CD4-positive, alpha-beta T cell treated with Interleukin-6 at 100 ng/mL for 8 hours (primary cell): ENCODE results near the gene RAB3B.
"Not testable (repeated sequence)": the region's sequence is repeated elsewhere in the genome, so short reads cannot be mapped to it uniquely, and the experiment has no call there.

Experiments
- DNase-seq: peaks from one replicate; pipeline ENCODE4 v3.0.0-alpha.2; 2020; ENCODE audit warnings: mixed read lengths, low spot score

Gene RAB3B

DNA sequence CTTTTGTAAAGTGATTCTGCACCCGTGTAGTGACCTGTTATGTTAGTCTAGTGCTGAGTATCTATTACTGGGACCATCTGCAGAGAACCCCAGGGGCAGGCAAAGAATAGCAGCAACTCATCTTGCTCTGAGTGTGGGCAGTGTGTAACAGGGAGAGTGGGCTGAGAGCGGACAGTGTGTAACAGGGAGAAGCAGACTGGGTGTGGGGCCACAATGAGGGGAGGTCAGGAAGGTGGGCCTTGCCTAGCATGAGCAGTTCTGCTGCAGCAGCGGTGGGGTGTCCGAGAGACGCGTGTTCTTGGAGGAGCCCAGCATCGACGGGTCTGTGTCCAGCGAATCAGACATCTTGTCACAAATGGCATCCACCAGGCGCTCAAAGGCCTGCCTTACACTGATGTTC lies 70.8 kb downstream of the RAB3B start:
- DNase-seq, result no peak

DNA sequence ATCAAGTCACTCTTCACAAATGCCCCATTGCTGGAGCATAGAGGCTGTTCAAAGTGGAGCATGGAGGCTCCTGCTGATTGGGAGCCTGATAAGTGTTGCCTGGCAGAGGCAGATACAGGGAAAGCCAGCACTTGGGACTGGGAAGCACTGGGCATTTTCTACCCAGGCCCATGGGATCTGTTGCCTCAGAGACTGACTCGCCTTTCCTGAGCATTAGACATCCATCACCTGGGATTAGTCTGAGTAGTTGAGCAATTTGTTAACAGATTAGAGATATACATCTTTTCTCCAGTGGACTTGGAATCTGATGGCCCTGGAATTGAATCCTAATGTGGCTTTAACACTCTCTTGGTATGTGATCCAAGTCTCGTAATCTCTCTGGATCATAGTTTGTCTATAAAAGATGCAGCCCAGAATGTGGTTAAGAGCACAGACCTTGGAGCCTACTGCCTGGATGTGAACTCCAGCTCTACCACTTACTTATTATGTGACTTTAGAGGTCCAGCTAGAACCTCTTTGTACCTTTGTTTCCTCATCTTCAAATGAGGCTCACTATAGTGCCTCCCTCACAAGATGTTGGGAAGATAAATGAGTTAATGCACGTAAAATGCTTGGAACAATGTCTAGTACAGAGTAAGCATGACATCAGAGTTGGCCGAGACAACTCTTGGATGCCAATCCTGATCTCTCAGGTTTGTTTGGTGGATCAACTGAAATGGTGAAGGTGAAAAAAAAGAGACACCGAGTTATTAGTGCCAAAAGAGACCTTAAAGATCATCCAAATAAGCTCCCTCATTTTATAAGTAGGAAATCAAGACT lies 73.7 kb downstream of the RAB3B start:
- DNase-seq, result no peak

DNA sequence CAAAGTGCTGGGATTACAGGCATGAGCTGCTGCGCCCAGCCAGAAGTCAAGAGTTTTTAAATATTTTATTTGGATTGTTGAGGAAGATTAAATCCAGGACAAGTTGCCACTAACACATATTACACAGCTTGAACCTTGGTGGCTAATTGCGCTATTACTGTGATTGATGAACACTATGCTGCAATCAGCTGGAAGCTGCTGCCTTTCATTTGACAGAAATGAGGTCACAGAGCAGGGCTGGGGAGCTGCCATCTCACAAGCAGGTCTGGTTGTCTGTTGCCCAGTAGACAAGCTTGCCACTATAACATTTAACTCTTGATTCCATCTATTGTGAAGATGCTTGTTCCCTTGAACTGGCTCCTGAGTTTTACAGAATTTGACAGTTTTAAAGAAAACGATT lies 74.5 kb downstream of the RAB3B start:
- no peak for DNase-seq

DNA sequence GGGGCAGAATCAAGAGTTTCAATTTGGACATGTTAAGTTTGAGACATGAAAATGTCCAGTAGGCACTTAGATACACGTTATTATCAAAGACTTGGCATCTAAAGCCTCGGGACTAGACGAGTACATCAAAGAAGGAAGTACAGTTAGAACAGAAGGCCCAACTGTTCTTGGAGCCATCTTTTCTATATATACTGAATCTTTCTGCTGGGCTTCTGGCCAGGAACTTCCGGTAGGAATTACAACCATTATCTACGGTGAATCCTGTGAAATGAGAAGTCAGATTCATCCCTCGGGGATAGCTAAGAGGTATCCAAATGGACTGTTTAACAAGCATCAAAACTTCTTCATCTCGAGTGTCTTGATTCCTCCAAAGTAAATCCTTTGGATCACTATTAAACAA lies 77.6 kb downstream of the RAB3B start:
- no peak for DNase-seq

DNA sequence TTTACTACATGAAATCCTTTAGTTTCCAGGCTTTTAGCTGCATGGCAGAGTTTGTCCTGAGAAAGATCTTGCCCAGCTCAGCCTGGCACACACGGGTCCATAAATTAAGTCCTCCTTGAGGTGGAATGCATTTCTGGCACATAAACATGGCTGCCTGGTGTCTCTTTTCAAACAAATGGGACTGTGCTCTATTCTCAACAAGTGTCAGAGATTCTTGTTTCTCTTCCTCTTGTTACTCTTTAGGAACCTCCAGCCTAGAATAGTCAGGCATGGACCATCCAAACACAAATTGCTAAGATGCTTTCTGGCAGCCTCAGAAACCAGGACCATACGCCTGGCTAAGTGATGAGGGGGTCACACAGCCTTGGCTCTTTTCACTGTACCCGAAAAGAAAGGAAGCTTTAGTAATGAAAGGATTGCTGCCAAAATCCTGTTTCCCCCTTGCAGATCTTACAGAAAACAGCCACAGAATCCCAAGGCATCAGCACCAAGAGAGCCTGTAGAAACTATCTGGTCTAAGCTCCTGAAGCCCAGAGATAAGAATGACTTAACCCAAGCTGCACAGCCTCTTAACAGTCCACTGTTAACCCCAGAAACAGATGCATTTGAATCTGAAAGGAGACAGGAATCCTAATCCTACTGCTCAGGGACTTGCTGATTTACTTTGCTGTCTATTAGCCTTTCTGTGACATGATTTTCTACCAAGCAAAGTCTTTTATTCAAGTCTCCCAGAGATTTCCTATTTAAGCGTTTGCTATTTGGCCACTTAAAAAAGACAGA lies 80.1 kb downstream of the RAB3B start:
- DNase-seq, result no peak

DNA sequence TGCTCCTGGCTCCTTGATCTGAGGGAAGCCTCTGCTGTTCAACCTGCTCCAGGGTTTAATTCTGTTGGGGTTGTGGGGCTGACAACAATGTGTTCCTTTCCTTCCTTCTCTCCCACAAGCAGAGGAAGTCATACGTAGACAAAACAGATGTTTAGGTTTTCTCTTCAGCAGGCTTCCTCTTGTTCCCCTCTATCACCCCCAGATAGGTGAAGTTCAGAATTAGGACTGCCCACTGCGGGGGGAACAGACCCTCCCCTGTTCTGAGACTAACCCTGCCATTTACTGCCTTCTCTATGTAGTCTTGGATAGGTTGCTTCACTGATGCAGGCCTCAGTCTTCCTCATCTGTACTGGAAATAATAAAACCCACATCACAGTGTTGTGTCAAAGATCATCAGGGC lies 82.0 kb downstream of the RAB3B start:
- no peak for DNase-seq

DNA sequence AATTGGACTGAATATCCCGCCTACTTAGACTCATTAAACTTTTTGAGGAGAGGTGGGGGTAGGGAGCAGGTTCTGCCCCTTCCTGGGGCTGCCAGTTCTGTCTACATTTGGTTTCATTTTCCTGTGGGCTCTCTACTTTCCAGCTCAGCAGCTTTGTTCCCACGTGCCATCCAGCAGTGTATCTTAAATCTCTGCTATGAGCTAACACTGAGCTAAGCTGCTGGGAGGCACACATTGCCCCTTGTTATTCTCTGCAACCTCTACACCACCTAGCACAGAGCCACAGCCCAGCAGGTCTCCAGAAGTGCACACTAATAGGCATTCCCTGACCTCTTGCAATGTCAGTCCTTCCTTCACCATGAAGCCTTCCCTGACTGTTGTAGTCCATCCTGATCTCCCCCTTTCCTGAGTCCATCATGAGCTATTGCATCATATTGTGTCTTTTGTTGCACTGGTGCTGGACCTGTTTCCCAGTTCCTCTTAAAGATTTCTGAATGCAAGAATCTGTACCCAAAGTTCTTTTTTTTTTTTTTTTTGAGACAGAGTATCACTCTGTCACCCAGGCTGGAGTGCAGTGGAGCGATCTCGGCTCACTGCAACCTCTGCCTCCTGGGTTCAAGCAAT lies 83.3 kb downstream of the RAB3B start:
- DNase-seq, result no peak

DNA sequence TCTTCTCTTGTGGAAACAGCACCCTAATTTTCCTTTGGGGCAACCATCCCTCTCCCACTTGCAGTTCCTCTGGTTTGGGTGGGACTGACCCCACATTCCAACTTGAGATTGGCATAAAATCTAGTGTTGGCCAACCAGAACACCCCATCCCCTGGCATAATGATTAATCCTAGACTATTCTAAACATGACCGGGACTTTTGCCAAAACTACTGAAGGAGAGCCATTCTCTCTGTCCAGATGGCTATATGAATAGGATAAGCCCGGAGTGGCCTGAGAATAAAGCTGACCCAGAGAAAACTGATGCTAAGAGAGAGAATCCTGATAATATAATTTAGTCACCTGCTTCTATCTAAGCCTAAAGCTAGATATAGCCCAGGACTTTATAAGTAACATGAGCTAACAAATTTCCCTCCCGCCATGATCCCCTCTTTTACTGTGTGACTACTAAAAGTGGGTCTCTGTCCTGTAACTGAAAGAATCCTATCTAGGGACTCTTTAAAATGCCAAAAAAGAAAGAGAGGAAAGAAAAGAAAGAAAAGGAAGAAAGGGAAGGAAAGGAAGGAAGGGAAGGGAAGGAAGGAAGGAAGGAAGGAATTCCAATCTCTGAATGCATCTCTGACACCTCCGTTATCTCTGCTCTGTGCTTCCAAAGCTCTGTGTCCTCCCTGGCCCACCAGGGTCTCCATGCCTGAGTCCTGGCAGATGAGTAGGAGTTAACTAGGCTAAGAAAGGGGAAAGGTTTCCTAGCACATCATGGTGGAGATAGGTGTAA lies 84.0 kb downstream of the RAB3B start:
- no peak for DNase-seq

DNA sequence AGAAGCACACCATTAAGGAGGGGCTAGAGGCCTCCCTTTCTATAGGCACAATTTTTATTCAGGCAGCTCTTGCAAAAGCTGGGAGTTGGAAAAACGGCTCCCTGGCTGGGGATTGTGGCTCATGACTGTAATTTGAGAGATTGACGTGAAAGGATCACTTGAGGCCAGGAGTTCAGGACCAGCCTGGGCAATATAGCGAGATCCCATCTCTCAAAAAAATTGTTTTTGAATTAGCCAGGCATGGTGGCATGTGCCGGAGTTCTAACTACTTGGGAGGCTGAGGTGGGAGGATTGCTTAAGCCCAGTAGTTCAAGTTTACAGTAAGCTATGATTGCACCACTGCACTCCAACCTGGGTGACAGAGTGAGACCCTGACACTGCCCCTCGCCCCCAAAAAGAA lies 88.0 kb downstream of the RAB3B start:
- no peak for DNase-seq

DNA sequence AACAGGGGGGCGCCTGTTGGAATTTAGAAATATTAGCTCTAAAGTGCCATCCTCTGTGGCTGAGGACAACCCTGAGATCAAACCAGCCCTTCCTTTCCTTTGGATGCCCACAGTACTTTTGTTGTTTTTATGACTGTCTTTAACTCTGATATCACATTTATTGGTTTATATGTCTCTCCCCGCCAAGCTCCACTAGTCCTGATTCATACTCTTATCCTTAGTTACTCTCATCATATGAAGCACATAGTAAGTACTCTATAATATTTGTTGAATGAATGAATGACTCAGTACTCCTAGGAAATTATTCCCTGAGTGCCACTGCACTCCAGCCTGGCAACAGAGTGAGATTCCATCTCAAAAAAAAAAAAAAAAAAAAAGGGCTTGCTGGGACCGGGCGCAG lies 89.3 kb downstream of the RAB3B start:
- no peak for DNase-seq

DNA sequence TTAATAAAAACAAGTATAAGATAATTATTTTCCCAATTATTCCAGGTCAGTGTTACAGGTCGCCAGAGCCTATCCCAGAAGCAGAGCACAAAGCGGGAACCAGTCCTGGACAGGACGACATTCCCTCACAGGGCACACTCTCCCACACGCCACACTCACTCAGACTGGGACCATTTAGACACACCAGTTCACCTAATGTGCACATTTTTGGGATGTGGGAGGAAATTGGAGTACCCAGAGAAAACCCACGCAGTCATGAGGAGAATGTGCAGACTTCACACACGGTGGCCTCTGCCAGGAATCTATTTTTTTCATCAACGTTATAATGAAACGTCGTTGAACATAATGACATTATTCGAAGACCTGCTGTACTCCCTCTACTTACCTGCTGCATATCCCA lies 91.5 kb downstream of the RAB3B start:
- no peak for DNase-seq

DNA sequence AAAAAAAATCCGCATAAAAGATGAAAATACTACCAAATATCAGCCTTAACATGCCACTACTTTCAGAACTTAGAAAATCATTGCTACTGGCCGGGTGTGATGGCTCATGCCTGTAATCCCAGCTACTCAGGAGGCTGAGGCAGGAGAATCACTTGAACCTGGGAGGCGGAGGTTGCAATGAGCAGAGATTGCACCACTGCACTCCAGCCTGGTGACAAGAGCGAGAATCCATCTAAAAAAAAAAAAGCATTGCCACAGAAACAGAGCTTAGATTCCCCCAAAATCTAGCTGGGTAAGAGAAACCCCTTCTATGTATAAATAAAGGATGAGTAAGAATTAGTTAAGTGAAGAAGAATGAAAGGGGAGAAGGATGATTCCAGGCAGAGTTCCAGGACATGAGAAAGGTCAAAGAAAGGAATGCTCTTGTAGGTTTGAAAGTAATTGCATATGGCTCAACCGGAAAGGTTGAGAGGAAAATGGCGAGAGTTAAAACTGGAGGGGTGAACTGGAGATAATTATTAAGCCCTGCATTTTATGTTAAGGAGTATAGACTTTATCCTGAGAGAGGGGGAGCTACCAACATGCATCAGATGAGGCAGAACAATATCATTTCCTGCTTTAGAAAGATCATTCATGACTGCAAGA lies 92.3 kb downstream of the RAB3B start:
- no peak for DNase-seq

DNA sequence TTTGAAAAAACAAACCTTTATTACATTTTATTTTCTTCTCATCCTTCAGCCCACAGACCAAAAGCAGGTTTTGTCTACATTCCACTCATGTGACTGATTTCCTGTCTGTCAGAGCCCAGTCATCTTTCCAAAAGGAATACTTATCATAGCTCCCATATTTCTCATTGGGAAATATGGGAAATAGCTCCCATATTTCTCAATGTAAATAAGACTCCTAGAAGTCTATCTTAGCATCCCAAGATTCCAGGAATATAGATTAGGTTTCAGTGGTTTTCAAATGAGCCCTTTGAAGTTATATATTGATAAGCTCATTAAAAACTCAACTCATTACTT lies 92.8 kb downstream of the RAB3B start:
- no peak for DNase-seq

DNA sequence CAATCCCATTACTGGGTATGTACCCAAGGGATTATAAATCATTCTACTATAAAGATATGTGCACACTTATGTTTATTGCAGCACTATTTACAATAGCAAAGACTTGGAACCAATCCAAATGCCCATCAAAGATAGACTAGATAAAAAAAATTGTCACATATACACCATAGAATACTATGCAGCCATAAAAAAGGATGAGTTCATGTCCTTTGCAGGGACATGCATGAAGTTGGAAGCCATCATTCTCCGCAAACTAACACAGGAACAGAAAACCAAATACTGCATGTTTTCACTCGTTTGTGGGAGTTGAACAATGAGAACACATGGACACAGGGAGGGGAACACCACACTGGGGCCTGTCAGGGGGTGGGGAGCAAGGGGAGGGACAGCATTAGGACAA lies 95.8 kb downstream of the RAB3B start:
- DNase-seq, result not testable (repeated sequence)

DNA sequence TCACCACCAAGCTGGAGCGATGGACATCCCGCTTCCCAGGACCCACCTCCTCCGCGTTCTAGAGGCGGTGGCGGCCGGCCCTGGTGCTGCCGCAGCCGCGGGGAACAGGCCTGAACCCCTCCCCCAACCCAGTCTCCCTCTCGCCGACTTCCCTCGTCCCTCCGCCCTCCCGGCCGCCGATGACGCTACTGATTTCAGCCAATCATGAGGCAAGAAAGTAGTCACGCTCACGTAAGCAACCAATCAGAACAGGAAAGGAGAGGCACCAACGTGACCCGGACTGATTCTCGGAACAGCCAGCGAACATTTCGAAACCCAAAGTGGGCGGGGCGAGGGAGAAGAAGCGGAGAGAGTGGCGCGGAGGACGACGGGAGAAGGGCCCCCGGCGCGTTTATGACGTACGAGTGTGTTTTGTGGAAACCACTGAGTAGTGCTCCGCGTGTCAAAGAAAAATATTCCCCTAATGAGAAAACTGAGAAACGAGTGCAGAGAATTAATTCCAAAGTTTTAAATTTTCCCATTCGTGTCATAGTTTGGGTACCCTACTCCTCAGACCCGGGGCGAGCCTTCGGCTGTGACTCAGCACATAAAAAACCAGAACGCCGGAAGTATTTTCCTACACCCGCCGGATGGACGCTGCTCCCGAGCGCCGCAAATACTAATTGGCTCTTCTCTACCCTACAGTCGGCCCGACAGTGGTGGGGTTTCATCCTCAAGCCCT lies 111.7 kb downstream of the RAB3B start, which contains the start of gene NRDC:
Gene NRDC (minus strand): TSS at position 112 of the 721 bp plus-strand sequence. CDS start 112 bp downstream, outside the sequence.
- DNase-seq, result peak; percentile 99

DNA sequence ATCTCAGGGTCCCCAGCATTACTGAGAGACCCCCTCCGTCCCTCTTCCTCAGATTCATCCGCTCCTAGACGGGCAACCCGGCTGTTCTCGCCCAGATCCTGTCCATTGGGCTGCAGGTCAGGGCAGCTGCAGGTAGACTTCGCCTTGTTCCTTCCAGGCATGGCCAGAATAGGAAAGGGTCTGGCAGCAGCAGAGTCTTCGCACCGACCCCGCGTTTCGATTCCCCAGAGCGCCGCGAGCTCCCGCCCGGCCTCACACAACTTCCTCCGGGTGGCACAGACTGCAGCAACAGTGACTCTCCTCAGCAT lies 112.2 kb downstream of the RAB3B start:
- DNase-seq, result no peak

DNA sequence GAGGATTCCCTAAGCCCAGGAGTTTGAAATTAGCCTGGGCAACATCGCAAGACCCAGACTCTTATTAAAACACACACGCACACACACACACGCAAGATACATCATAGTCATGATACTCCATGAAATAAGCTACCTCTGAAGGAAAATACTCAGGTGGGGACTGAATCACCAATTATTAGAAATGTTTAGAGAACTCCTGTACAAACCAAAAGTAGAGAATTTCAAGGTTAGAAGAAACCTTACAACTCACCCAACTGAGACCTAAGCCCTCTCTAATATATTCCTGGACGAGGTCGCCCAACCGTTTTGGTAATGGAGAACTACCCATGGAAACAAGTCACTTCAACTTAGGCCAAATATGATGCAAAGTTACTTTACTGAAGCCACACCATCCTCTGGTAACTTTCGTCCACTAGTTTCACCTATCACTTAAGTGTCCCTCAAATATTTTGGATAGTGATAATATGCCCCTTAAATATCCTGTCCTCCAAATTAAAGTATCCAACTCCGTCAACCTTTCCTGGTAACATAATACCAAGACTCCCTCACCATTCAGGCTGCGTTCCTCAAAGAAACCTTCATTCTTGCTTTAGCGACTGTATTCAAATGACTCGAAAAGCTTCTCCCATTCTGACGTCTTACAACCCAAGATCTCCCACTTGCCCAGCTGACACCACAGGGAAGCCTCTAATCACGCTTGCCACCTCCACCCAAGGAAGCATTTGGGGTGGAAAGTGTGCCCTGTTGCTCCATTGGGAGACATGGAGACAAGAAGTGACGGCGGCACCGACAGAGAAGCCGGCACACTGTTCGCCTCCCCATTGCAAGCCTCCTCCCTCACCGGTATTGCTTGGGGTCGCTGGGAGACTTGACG lies 112.8 kb downstream of the RAB3B start:
- DNase-seq, result peak; percentile 4

DNA sequence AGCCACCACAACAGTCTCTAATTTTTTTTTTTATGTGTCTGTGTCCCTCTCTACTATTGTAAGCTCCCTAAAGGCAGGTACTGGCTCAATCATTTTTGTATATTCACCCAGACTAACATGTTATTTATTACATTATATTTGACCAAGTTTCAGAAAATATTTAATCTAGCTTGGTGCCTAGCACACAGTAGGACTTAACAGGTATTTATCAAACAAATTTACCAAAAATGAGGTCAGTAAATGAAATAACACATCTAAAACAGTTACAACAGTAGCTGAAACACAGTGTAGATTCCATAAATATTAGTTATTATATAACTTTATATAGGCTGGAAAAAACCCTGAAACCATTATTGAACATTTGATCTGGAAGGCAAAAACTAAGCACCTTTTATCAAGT lies 114.7 kb downstream of the RAB3B start:
- DNase-seq, result no peak

DNA sequence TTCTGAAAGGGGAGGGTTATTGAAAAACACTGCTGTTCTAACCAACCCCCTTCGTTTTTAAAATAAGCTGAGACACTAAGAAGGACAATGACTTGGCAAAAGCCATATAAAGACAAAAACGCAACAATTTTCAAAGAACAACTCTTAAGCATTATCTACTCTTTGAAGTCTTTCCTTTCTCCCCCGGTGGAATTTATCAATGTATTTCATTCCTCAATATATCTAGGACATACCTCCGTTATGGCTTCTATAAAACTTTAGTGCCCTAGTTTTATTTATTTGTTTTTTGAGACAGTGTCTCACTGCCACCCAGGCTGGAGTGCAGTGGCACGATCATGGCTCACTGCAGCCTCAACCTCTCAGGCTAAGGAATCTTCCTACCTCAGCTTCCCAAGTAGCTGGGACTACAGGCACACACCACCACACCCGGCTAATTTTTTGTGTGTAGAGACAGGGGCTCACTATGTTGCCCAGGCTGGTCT lies 115.2 kb downstream of the RAB3B start:
- DNase-seq, result no peak

DNA sequence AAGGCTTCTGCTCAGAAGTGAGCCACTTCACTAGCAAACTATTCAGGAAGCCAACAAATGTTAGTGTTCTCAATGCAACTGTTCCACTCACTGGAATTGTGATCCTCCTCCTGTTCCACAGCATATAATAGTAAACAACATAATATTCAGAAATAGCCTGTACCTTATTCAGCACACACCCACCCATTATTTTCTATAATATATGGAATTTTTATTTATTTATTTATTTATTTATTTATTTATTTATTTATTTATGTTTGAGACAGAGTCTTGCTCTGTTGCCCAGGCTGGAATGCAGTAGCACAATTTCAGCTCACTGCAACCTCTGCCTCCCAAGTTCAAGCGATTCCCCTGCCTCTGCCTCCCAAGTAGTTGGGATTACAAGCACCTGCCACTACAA lies 117.2 kb downstream of the RAB3B start:
- not testable (repeated sequence) for DNase-seq
